C4-2B (cell line): Measurements from ENCODE around the gene MLLT3.

ENCODE experiments used
- H3K27ac ChIP-seq: fragments of 450-650 bp; 2 replicates; pipeline ENCODE4 v1.5.1; 2017
- ZFX ChIP-seq: fragments of 450-650 bp; IDR thresholded peaks from 2 replicates; pipeline ENCODE4 v1.6.1; 2017
- TF ChIP-seq, protein P1 (sequence below): fragments of 450-650 bp; conservative IDR thresholded peaks from 2 replicates; pipeline ENCODE4 v1.5.1; 2017; ENCODE audit warnings: mild to moderate bottlenecking

MLLT3 gene

DNA sequence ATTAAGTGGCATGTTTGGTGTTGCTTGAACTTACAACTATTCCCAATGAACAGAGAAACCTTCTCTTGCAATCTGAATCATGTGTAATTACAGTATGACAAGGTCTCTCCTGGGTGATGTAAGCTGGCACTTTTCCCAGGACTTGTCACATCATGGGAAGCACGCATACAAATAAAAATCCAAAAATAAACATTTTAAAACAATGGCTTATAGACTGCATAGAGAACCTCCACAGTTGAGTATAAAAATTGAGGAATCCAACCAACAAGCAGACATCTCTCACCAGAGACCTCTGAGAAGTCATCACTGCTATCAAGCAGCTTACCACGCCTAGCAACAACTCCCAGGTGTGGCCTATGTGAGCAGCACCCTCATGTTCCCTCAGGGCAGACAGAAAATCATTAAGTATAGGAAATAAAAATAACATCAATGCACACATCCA lies 3.9 kb downstream of the MLLT3 start:
- H3K27ac ChIP-seq, result no peak overlapping the region
- TF ChIP-seq, protein P1, sequence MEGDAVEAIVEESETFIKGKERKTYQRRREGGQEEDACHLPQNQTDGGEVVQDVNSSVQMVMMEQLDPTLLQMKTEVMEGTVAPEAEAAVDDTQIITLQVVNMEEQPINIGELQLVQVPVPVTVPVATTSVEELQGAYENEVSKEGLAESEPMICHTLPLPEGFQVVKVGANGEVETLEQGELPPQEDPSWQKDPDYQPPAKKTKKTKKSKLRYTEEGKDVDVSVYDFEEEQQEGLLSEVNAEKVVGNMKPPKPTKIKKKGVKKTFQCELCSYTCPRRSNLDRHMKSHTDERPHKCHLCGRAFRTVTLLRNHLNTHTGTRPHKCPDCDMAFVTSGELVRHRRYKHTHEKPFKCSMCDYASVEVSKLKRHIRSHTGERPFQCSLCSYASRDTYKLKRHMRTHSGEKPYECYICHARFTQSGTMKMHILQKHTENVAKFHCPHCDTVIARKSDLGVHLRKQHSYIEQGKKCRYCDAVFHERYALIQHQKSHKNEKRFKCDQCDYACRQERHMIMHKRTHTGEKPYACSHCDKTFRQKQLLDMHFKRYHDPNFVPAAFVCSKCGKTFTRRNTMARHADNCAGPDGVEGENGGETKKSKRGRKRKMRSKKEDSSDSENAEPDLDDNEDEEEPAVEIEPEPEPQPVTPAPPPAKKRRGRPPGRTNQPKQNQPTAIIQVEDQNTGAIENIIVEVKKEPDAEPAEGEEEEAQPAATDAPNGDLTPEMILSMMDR, result no peak
- TF ChIP-seq ZFX, result no peak

DNA sequence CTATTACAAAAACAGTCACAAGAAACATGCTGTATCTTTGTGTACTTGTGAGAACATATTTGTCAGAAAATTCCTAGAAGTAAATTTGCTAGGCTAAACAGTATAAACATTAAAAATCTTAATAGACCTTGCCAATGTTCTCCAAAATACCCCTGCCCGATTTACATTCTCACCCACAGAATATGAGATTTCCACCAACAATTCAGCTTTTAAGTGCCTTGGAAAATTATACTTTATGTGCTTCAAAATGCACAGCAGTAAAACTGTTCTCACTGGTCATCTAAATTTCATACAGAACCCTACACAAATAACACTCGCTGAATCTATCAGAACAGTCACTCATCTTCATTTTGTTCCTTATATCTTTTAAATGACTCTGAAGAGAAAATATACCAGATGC lies 5.5 kb downstream of the MLLT3 start:
- no peak overlapping the region for H3K27ac ChIP-seq
- TF ChIP-seq, protein P1, result no peak
- no peak for TF ChIP-seq ZFX

DNA sequence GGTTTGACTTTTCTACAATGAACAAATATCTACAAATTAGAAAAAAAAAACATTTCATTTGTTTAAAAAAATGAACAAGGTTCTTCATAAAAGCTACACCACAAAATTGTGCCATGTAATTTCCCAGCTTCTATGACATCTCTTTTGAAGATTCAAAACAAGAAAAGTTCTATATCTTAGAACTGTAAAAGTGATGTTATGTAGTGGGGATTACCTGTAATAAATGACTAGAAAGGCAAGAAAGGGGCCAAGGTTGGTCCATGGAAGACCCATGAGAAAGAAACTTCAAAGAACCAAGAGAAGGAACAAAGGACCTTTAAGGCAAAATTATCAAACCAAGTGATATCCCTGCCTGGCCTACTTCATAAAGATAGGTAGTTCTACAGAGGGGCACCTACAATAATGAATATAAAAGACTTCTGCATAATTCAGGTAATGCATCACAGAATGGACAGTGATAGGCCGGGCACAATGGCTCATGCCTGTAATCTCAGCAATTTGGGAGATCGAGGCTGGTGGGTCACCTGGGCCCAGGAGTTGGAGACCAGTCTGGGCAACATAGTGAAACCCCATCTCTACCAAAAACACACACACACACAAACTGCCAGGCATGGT lies 7.6 kb downstream of the MLLT3 start:
- no peak overlapping the region for H3K27ac ChIP-seq
- TF ChIP-seq, protein P1, result no peak
- no peak for TF ChIP-seq ZFX

DNA sequence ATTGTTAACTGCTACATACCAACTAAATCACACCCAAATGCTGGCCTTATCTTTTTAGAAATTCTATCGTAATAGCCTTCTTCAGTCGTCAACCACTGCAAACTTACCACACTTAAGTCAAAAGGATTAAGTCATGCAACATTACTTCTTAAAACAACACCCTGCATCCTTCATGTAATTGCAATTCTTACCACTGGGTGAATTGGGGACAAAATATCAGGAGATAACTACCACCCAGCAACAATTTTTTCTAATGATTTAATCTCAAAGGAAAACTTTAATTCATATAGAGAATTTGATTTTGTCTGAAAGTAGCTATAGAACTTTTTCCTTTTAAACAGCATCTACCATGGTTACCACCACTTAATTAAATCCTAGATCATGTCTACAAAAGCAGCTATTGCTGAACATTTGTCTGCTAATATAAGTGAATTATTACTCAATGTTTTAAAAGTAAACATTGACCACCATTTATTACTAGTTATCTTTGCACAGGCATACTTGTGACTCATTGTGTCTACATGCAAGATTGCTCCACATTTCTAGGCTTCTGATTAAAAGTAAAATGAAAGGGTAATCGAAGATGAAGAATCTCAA lies 10.5 kb downstream of the MLLT3 start:
- TF ChIP-seq, protein P1, result peak; percentile 67
- TF ChIP-seq ZFX, result no peak

DNA sequence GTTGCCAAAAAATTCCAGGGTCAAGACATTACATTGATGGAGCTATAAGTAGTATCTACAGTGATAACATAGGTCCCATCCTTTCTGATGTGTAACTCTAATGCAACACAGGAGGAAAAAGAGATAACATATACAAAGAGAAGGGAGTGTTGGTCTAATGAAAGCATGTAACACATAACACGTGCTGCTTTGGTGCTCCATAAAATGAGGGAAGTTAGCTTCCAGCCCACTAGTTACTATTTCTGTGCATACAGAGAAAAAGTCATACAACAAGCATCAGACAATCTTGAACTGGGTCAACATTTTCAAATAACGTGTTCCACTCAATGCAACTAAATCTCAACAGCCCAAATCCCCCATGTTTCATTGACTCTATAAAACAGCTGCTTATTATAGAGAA lies 11.7 kb downstream of the MLLT3 start:
- no peak for TF ChIP-seq ZFX
- TF ChIP-seq, protein P1, result no peak
- H3K27ac ChIP-seq, result no peak overlapping the region

More for the DNA sequence above, 10.5 kb downstream of the MLLT3 start:
- H3K27ac ChIP-seq, result no peak overlapping the region

DNA sequence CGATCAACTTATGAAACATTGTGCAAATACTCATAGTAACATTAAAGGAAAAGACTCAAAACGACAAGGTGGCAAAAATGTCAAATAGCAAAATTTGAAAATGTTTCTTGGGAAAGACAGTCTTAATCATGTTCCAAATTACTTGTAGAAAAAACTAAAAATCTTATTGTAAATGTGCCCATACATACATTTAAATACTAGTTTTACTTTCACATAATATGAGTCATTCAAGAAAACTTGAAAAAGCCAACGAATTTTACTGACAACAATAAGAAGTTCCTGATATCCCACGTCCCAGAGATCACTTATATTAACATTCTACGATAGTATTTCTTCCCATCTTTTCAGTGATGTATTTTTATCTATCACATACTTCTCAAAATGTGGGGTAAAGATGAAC lies 13.7 kb downstream of the MLLT3 start:
- no peak for TF ChIP-seq ZFX
- TF ChIP-seq, protein P1, result no peak
- no peak overlapping the region for H3K27ac ChIP-seq

DNA sequence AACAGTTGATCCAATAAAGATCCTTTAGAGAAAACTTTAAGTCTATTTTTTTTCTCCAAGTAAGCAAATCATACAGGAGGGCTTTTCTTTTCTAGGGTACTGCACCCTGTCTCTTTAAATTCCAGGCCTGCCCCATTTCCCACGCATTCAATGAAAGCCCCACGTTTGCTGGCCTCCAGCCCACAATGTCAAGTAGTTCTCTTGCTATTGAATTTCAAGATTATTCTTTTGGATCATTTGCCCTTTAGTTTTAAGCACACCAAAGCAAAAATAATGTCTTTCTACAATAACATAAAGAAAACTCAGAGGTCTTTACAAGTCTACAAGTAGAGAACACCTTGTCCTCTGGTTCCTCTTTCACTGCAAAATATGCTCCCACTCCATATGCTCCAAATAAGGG lies 15.6 kb downstream of the MLLT3 start:
- no peak overlapping the region; the same call in 1 of the 2 replicates for H3K27ac ChIP-seq

More for the DNA sequence above, 15.6 kb downstream of the MLLT3 start:
- TF ChIP-seq, protein P1, result no peak
- no peak for TF ChIP-seq ZFX
